GM15510 (cell line): ENCODE data around the gene ACVRL1.

Experiments used
- POLR2A ChIP-seq: IDR thresholded peaks from 3 replicates; pipeline ENCODE4 v1.6.1; 2011; ENCODE audit warnings: borderline replicate concordance; ENCODE audit not compliant: insufficient read length; ENCODE audit errors: extremely low read depth

Gene ACVRL1

DNA sequence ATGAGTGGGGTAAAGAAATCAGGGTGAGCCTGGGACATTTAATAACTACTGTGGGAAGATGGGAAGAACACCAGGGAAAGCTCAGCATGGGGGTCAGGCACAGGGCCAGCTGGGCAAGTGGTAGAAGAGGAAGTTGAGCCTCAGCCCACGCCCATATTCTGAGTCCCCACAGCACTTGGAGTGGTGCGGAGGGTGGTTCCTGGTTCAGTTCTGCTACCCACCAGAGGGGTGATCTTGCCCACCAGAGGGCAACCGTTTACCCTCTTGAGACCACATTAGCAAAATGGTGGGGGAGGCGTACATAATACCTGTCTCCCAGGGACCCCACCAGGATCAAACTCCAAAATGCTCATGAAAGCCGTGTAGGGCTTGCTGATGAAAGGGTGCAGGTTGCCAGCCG is 36.2 kb upstream of the ACVRL1 start:
- no peak for TF ChIP-seq POLR2A

DNA sequence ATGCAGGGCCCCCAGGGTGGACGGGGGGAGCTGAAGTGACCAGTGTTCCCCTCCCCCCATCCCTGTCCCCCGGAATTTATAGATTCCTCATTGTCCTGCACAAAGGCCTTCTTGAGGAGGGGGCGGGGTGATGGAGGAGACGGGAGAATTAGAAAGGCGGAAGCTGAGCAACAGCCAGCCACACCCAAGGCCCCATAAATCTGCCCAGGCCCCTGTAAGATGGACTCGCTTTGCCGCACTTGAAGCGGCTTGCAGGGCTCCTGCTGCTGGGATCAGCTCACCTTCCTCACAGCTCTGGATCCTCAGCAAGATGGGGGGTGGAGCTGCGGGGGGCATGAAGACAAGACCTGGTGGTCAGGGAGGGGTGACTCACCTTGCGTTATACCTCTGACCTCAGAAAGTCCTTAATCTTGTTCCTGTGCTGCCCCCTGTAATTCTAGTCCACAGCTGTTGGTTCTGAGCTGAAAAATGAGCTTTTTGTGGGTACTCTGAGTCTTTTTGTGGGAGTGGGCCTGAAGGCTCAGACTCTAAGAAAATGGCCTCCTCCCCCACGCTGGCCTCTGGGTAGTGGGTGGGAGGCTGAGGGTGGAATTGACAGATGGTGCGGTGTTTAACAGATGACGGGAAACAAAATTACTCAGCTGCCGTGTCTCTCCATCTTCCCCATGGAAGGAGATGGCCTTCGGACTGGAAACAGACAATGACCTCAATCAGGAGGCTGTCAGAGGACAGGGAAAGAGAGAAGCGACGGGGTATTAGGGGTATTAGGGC is 35.2 kb upstream of the ACVRL1 start:
- no peak for TF ChIP-seq POLR2A

DNA sequence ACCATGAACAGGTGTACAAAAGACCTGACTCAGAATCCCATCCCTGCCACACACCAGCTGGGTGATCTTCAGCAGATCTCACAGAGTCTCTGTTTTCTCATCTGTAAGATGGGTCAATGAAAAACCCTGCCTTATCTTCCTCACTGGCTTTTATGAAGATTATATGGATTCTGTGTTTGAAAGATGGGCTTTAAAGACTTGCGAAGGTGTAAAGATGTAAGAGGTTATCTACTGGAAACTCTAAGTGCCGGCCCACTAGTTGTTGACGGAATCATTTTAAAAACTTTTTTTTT is 34.7 kb upstream of the ACVRL1 start:
- no peak for TF ChIP-seq POLR2A

DNA sequence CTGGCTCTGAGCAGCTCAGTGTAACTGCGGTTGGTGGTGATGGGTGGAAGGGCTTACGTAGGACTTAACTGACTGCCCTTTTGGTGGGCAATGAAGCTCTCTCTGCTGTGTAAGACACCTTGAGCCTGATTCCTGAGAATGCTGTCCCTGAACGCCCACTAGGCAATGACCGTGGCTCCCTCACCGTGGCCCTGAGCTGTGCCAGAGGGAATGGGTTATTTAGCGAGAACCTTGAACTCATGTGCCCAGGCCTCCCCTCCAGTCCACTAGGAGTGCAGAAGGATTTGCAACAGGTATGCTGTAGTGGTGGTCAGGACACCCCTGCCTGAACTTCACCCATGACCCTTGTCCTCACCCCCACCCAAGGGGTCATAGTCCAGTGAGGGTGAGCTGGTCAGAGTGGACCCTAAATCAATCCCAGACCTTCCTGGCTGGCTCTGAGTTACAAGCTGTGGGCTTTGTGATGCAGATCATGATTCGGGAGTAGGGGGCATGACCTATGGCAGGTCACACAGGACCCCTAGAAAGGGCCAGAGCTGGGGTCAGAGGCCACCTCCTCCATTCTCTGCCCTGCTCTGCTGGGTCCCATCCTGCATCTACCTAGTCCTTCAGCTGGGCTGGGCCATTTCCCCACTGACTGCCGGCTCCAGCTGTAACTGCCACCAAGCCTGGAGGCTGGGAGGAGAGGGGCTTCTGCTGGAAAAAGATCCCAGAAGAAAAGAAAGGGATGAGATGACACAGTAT is 33.9 kb upstream of the ACVRL1 start:
- TF ChIP-seq POLR2A: no peak

DNA sequence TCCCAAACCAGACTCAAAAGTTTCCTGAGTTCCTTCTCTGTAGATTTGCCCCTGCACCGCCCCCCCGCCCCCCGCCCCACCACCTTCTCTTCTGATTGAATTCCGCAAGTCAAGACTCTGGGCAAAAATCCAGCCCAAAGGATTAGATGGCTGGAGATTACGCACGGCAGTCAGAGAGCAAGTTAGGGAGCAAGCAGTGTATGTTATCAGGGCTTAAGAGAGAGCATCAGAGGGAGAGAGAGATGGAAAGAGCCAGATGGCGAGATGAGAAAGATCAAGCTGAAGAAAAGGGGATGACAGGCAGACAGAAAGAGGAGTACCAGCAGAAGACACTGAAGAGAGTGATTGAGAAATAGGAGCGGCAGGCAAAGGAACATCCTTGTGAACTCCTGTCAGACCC is 33.3 kb upstream of the ACVRL1 start:
- no peak for TF ChIP-seq POLR2A

DNA sequence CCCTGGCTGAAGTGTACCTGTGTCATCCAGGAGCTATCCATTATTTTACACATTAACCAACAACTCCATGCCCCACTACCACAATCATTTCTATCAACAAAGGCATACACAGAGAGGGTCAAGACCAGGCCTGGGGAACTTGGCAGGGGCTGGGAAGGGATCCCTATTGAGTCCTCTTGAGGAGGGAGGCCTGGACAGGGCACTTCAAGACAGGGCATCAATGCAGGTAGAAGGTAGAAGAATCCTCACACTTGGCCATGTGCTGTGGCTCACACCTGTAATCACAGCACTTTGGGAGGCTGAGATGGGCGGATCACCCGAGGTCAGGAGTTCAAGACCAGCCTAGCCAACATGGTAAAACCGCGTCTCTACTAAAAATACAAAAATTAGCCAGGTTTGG is 32.8 kb upstream of the ACVRL1 start:
- no peak for TF ChIP-seq POLR2A

DNA sequence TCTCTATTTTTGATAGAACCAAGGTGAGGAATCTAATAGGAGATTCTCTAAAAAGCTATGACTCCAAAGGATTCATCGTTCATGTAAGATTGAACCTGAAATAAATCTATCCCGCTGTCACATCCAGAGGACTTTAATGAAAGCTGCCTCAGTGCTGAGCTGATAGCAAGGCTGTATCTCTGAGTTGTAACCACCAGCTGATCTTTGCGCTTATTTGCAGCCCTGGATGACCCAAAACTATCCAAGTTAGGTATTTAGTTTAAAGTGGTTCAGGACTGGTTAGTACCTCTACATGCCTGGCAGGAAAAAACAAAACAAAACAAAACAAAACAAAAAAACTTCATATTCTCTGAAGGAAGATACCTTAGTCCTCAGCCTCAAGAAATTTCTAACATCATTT is 28.2 kb upstream of the ACVRL1 start:
- no peak for TF ChIP-seq POLR2A

DNA sequence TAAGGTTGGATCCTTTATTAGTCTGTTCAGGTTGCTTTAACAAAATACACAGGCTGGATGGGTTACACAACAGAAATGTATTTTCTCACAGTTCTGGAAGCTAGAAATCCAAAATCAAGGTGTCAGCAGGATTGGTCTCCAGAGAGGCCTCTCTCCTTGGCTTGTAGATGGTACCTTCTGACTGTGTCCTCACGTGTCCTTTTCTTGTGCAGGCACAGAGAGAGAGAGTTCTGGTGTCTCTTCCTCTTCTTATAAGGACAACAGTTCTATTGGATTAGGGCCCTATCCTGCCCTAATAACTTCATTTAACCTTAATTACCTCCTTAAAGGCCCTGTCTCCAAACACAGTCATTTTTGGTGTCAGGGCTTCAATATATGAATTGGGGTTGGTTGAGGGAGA is 24.0 kb upstream of the ACVRL1 start:
- TF ChIP-seq POLR2A: no peak

DNA sequence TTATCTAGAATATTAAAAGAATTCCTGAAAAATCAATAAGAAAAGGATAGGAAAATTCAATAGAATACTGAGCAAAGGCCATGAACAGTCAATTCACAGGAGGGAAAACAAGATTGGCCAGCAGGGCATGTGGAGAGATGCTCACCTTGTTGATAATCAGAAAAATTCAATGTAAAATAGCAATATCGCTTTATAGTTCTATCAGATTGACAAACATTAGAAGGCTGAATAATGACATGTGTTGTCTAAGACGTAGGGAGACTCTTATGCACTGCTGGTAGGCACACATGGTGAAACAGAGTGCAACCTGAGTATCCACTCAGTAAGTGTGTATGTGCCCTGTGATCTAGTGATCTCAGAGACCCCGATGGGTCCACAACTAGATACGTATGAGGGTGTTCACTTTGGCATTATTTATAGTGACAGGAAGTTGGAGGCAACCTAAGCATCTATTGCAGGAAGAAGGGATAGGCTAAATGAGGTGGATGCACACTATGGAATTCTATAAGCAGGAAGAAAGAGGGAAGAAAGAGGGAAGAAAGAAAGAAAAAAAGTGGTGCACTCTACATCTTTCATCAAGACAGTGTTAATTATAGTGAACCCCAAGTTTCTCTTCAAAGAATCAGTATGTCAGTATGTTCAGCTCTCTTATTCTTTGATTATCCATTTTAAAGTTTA is 23.2 kb upstream of the ACVRL1 start:
- no peak for TF ChIP-seq POLR2A

DNA sequence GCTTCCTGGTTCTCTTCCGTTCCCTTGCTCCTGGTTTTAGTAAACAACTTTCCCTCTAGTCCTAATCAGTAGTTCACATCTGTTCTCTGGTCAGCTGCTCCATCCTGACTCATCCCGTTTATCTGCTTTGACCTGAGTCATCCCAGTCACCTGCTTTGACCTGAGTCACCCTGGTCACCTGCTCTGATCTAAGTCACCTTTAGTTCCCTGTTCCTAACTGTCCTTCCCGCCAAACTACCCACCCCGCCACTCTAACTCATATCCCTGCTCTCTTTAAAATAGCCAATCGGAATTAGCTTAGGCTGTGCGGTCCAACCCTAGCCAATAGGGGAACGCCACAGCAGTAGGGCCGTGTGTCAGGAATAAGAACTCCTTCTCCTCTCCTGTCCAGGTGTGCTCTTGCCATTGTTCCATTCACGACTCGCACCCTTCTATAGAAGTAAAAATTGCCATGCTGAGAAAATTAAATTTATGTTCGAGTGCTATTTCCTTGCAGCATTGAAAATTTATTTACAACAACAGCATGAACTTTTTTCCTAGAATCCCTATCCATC is 22.6 kb upstream of the ACVRL1 start:
- no peak for TF ChIP-seq POLR2A

DNA sequence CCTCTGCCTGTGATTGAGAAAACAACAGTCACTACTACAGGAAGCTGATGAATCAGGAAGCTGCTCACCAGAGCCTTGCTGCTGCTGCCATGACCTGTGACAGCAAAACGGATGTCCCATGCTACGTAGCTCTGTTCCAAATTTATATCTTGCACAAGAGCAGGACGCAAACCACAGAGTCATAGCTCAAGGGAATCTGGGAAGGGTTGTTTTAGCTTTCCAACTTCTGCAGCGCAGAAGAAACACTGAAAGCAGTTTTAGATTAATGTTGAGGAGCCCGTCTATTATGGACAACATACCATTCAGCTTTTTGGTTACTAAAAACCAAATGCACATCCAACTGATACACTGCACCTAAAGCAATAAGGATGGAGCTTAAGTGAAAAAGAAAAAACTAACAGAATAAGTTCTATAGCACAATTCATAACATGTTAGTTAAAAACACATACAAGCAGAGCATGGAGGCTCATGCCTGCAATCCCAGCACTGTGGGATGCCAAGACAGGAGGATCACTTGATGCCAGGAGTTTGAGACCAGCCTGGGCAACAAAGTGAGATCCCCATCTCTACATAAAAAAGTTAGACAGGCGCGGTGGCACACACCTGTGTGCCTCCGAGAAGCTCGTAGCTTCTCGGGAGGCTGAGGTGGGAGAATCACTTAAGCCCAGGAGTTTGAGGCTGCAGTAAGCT is 21.1 kb upstream of the ACVRL1 start:
- TF ChIP-seq POLR2A: no peak

DNA sequence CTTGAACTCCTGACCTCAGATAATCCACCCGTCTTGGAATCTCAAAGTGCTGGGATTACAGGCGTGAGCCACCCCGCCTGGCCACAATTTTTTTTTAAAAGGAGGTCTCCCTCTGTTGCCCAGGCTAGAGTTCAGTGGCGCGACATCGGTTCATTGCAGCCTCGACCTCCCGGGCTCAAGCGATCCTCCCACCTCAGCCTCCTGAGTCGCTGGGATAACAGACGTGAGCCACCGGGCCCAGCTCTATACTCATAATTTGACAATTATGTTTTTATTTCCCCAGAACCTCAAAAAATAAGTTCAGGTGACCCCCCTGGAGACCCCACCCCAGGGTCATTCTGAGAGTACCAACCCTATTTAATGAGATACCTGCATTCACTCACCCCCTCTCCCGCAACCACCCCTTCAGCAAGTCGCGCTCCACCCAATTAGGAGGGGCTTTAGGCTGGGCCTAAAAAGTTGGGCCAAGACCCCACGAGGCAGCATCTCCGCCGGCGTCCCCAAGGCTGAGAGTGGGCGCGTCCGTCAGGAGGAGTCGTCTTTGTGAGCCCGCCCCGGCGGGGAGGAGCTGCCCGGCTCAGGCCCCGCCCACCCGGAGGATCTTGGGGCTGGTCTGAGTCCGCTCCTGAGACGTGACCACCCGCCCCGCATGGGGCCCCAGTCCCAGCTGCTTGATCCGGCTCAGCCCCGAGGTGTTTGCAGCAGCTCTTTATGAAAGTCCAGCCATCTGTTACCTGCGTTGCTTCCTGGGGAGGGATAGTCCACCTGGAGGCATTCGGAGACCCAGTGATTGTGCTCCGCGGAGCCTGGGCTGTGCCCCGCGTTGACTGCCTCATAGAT is 19.6 kb upstream of the ACVRL1 start, which contains the start of gene ANKRD33:
ANKRD33 (plus strand) TSS at position 628 of the 840 bp plus-strand sequence; CDS start at position 712, 84 bp downstream.
- no peak for TF ChIP-seq POLR2A

DNA sequence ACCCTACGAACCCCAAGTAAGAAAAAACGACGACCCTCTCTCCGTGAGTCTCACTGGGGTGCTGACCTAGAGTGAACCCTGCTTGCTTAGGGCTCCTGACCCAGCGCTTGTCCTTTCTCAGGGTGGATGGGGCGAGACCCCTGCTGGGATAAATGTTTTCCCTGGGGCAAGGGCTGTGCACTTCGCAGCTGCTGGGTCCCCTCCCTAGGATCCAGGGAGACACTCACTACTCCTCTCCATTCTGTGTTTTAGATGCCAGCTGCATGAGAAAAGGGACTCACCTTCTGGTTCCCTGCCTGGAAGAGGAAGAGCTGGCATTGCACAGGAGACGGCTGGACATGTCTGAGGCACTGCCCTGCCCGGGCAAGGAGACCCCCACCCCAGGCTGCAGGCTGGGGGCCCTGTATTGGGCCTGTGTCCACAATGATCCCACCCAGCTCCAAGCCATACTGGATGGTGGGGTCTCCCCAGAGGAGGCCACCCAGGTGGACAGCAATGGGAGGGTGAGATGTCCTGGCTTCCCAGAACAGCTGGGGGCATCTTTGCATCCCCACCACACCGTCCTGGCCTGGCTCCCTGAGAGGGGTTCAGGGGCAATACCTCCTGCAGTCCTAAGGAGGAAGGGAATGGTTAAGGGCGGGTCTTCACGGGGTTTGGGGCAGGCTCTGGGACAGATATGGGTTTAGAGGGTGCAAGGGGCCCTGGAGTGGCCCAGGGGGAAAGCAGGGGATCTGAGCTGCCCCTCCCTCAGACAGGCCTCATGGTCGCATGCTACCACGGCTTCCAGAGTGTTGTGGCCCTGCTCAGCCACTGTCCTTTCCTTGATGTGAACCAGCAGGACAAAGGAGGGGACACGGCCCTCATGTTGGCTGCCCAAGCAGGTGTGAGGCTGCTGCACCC is 18.7 kb upstream of the ACVRL1 start:
- TF ChIP-seq POLR2A: no peak
